ENCODE data around the gene HELB.

HELB gene

DNA sequence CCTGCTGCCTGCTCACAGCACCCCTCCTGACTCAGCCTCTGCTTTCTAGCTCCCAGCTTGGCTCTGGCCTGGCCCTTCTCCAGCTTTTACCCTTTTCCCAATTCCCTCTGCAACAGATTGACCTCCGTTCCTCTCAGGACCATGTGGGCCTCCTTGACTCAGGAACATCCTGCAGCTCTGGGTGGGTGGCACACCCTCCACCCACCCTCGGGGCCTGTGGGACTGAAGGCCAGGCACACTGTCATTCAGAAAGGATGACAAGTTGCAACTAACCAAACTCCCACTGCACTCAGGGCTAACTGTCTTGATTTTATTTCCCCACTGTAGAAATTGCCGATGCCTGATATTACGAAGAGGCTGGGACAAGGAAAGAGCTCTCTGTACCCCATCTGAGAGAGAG is 59.4 kb downstream of the HELB start:
- no peak for DNase-seq (ENCODE audit: low read depth in 3 of 3)

DNA sequence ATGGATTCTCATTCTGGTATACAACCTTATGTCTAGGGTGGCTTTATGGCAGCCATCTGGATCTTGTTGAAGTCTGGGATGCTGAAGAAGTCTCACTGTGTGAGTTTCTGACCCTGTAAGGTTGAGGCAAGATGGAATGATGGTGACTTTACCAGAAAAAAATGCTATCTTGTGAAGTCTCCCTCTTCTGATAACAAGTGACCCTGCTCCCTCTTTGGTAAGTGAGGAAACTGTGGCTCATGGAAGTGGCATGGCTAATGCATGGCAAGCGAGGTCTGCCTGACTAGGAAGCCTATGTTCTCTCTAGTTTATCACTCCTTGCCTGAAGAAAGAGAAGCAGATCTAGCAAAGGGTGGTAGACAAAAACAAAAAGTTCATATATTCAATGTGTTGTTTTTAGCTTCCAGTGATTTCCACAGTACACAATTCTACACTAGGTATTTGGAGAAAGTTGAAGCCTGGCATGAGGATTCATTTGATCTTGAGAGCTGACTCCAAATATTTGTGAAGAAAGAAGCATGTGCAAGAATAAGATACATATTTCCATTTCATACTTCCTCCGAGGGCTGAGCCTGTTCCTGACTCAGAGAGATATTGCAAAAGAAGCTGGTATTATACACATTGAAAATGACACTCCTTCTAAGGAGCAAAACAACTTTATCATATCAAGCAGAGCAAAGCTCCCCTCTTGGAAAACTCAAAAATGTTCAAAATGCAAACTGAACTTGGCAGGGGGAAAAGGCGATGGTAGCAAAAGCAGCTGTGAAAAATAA is 63.6 kb downstream of the HELB start:
- no peak for DNase-seq (ENCODE audit: low read depth in 3 of 3)

DNA sequence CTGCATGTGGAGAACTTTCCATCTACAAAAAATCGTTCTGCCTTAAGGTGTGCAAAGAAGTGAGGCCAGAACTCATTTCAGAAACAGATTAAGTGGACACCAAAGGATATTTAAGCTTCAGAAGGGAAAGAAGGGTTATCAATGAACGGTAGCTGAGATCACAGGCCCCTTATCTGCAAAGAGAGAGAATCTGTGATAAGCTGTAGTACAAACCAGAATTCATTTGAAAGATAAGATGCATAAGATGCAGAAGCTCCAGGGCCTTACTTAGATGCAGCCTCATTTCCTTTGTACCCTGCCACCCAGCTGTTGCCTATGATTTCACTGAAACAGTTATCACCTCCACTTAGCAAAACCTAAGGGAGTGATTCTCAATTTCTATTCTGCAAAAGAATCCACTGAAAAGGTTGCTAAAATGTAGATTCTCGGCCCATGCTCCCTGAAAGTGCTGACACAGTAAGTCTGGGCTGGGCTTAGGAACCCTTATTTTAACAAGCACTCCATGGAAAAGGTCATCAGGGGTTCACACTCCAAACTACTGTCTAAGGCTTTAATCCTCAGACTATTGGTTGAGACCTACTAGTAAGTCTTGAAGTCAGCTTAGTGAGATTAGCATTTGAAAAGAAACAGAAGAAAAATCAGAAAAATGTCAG is 64.8 kb downstream of the HELB start:
- no peak for DNase-seq (ENCODE audit: low read depth in 3 of 3)

DNA sequence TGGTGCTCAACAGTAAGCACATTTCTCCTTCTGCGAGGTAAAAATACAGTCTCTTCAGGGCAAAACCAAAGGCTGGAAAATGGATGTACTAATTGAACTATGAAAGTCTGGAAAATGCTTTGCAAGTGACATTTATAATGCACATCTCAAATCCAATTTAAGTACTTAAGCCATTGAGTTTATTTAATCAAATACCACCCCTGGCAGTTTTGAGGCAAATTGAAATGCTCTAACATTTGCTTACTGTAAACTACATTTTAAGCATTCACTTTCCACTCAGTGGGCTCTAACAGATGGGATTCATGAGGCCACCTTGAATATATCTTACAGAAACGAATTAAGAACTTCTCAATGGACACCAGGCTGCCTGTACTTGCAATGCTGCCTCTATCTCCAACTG is 69.7 kb downstream of the HELB start:
- DNase-seq (ENCODE audit: low read depth in 3 of 3) = no peak

DNA sequence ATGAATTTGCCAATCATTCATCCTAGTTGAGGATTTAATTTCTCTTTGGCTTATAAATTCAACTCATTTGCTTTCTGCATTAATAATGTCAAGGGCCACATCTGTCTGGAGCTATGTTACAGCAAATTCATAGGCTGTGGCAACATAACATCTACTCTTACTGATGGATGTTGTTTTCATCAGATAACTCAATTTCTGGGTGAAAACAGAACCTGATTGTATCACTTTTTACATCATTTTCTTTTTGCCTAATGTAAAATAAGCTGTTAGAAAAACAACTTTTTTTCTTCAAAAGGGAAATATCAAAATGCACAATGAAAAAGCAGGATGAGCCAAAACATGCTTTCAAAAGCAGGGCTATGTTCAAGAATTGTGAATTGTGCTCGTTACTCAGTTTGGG is 73.3 kb downstream of the HELB start:
- no peak for DNase-seq (ENCODE audit: low read depth in 3 of 3)

DNA sequence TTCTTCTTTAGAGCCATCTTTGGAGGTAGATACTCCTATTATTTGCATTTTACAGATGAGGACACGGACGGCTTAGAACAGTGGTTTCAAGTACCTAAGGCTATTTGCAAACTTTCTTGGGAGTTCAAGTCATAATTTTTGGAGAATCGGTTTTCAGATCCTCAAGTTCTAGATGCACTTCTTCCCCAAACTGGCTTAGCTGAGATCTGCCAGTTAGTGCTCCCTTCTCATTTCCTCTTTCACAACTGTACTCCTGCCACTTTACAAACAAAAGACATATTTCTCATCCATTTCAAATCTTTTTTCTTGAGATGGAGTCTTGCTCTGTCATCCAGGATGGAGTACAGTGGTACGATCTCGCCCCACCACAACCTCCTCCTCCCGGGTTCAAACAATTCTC is 77.3 kb downstream of the HELB start:
- DNase-seq (ENCODE audit: low read depth in 3 of 3) = no peak

DNA sequence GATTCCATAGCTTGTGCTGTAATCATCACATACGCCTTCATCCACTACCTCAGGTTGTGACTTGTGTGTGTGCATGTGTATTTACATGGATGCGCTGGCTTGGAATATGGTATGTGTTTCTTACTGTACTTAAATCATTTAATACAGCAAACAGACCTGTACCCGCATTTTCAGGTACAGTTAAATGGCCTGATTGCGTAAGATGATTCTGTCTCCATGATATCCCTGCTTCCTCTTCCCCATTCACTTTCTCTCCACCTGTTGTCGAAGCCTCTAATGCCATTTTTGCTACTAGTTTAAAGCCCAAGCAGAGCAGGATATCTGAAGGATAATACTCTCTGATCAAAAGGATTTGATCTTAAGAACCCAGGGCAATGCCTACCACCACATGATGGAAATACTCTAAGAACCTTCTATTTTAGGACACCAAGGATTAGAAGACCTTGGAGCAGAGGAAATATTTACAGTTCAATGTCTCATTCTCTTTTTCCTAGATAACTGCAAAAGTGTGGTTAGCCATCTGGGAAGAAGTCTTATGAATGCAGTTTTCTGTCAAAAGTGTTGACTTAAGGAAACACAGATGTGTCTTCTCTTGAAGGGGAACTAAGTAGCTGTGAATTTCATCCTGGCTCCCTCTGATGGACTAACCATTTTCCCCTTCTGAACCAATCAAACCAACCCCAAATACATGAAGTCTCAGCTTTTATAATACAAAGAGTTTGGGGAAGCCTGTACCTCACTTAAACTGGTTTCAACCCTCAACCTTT is 78.7 kb downstream of the HELB start:
- no peak for DNase-seq (ENCODE audit: low read depth in 3 of 3)

DNA sequence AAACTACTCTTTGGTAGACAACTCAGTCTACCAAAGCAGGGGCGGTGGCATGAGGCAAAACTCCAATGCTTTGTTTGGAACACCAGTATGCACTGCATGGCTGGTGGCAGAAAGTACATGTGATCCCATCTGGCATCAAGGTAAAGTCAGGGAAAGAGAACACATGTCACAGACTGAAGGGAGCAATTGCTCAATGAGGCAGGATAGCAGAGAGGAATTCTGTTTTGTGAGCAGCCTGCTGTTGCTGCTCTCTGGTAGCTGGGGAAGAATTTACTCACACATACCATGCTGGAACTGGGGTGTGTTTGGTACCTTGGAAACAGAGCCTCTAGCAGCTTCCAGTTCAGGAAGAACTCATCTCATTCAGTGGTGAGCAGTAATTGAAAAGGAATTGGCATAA is 84.8 kb downstream of the HELB start:
- no peak for DNase-seq (ENCODE audit: low read depth in 3 of 3)
